Right lobe of liver (tissue), 6 donors: ENCODE data around the gene DIP2C. TPM values are rescaled to one million over a fixed set of nuclear protein-coding genes. Genes with fewer than 3 reads are reported as not detected.

Source experiments
- ATAC-seq, 4 donors: fragments of 200-7000 bp; cut with Tn5 transposase; one replicate each; pipeline ENCODE4 v1.9.1; 2020; ENCODE audit warnings: mild to moderate bottlenecking in 4 of 4, moderate library complexity in 4 of 4
- DNase-seq, 3 donors: peaks; one replicate each; pipeline ENCODE4 v3.0.0-alpha.2; 2020
- H3K27ac ChIP-seq, 3 donors: fragments of 200-600 bp; one replicate each; pipeline ENCODE4 v1.8.0; 2022
- H3K27me3 ChIP-seq, 2 donors: fragments of 200-600 bp; one replicate each; pipeline ENCODE4 v1.8.0; 2022
- H3K36me3 ChIP-seq, 4 donors: fragments of 200-600 bp; sonication (generic) in 1 of 4; one replicate each; pipeline versions ENCODE4 v1.5.1 to v1.8.0; 2017 to 2022; ENCODE audit warnings: control low read depth in 1 of 4
- H3K4me1 ChIP-seq, 4 donors: fragments of 200-600 bp; sonication (generic) in 1 of 4; one replicate each; pipeline versions ENCODE4 v1.5.1 to v1.8.0; 2017 to 2022; ENCODE audit warnings: control low read depth in 1 of 4
- H3K4me3 ChIP-seq, 3 donors: fragments of 200-600 bp; one replicate each; pipeline ENCODE4 v1.8.0; 2022
- H3K9me3 ChIP-seq, 4 donors: fragments of 200-600 bp; sonication (generic) in 1 of 4; one replicate each; pipeline versions ENCODE4 v1.5.1 to v1.8.0; 2017 to 2022; ENCODE audit warnings: control low read depth in 1 of 4
- POLR2A ChIP-seq: fragments of 450-650 bp; IDR thresholded peaks from one replicate; pipeline ENCODE4 v1.6.1; 2017; ENCODE audit warnings: antibody characterized with exemption, mild to moderate bottlenecking
- WGBS: methylation state at CpG from one replicate; pipeline ENCODE4 v1.1.6; 2018; ENCODE audit warnings: low coverage, low lambda C conversion rate; ENCODE audit not compliant: insufficient coverage; ENCODE audit errors: missing lambda C conversion rate; 5-methylcytosine and 5-hydroxymethylcytosine counted together
- intact Hi-C, 2 donors: fragments of 100-400 bp; cut with DNase I; formaldehyde crosslinking; loops; one replicate each; pipeline versions ENCODE4 v1.11.2 to v1.14.1; 2022
- total RNA-seq, 6 experiments: library from RNA; depleted of rRNA in 2 of 6; stranded (reverse); fragments of >200 nt in 2 of 6; fragmentation: NEBNext Ultra II Directional in 3 of 6; extraction: Animal tissue kit (Norgen Biotek cat#: 25700) in 3 of 6; gene quantifications; one replicate each; pipeline versions ENCODE4 v1.1.0 to v1.2.4, GENCODE V29; 2016 to 2023
- TF ChIP-seq, protein P1 (sequence below), 4 donors: fragments of 200-600 bp in 3 of 4; fragments of 450-650 bp in 1 of 4; IDR thresholded peaks; one replicate each; pipeline versions ENCODE4 v1.5.1 to v1.8.0; 2016 to 2022; ENCODE audit warnings: antibody characterized with exemption in 4 of 4, mild to moderate bottlenecking in 2 of 4
- donor health status: DM: no; HTN: yes; CAD: no.
- donor health status: DM: no; HTN: no; CAD: no.
- donor health status: DM: no; HTN: no; CAD: no.
- donor health status: DM: no; HTN: yes; CAD: no.
- donor health status: DM: no; HTN: yes; CAD: no.

DIP2C gene
- total RNA-seq, 6 experiments from 2014 or later, result 8.0 to 13.5 (median 11.7) TPM

DNA sequence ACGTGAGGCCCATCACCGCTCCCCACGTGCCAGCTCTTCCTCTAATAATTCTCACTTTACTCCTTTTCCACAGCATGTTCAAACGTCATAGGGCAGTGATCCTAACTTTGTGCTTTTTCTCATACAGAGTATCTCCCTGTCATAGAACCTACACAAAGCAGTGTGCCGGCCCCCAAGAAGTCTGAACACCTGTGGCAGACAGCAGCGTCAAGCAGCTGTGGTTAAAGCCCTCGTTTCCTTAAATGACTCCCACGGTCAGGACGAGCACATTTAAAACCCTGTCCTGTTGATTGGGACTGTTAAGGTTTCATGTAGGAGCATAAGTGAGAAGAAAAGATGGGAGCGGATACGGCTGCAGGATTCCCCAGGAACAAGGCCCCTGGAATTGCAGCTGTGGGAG, 267.2 kb downstream of the DIP2C start:
- intact Hi-C loops, result no loop called here
- DNase-seq, result no peak
- Histone ChIP-seq H3K4me1 (no peaks in the 10 kb centered on the region), H3K4me3 (no peak overlapping the region), H3K27me3 (no peaks in the 10 kb centered on the region), H3K27ac (no peak overlapping the region), H3K36me3 (peaks cover 0 to 11% (median 0%) of the 10 kb centered on the region in 4 donors), H3K9me3 (no peaks in the 10 kb centered on the region)
- 90% methylated on average over 11 of the region's 11 CpGs for WGBS
- TF ChIP-seq, protein P1, sequence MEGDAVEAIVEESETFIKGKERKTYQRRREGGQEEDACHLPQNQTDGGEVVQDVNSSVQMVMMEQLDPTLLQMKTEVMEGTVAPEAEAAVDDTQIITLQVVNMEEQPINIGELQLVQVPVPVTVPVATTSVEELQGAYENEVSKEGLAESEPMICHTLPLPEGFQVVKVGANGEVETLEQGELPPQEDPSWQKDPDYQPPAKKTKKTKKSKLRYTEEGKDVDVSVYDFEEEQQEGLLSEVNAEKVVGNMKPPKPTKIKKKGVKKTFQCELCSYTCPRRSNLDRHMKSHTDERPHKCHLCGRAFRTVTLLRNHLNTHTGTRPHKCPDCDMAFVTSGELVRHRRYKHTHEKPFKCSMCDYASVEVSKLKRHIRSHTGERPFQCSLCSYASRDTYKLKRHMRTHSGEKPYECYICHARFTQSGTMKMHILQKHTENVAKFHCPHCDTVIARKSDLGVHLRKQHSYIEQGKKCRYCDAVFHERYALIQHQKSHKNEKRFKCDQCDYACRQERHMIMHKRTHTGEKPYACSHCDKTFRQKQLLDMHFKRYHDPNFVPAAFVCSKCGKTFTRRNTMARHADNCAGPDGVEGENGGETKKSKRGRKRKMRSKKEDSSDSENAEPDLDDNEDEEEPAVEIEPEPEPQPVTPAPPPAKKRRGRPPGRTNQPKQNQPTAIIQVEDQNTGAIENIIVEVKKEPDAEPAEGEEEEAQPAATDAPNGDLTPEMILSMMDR (IDR thresholded peaks at IDR 0.05), result no peak
- TF ChIP-seq POLR2A, result no peak
- ATAC-seq, result no peak

DNA sequence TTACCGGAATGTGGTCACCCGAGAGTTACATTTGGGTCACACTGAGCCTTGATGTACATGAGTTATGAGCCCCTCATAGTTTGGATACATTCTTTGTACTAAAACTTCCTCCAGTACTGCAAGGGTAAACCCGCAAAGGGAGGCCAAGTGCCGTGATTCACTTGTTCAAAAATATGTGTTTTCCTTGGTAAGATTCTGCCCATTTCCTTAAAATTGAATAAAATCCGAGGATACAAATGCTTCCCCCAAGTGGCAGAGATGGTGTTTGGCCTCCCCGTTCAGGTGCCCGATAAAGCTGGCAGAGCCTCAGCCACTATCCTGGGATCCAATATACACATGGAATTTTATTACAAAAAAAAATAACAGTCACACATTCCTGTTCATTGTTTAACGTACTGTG, 268.3 kb downstream of the DIP2C start:
- intact Hi-C loops, result no loop called here
- Histone ChIP-seq H3K4me1 (no peaks in the 10 kb centered on the region), H3K4me3 (no peak overlapping the region), H3K27ac (no peak overlapping the region), H3K27me3 (no peaks in the 10 kb centered on the region), H3K9me3 (no peaks in the 10 kb centered on the region), H3K36me3 (peaks cover 0 to 11% (median 0%) of the 10 kb centered on the region in 4 donors)
- 74% methylated on average over 8 of the region's 8 CpGs for WGBS
- ATAC-seq, result no peak
- TF ChIP-seq, protein P1 (IDR thresholded peaks at IDR 0.05), result no peak
- no peak for TF ChIP-seq POLR2A
- DNase-seq, result no peak

GRCh38 chr10:420154-421121, 269.0 kb downstream of the DIP2C start:
- peak; percentile 55 to 92 (median 82) for ATAC-seq
- intact Hi-C loops, result no loop called here

DNA sequence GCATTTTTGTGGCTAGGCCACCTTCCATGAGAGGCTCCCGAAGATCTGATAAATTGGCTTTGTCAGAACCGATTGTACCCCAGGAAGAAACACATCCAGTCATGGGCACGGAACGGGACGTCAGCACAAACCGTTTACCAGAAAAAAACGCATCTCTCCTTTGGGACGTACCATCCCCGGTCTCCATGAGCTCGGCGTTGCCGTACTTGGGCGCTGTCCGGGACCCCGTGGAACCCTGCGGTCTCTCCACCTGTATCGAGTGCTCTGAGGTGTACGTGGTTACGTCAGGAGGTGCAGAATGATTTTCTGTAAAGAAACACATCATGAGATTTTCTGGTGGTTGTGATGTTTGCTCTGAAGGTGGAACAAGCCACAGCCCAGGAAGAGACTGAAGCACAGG, 270.6 kb downstream of the DIP2C start:
- DNase-seq (no peak), ATAC-seq (no peak)
- H3K27ac ChIP-seq, result no peak overlapping the region
- intact Hi-C loops, result no loop called here
- no peaks in the 10 kb centered on the region for H3K9me3 ChIP-seq
- H3K4me3 ChIP-seq, result no peak overlapping the region
- no peaks in the 10 kb centered on the region for H3K4me1 ChIP-seq
- H3K36me3 ChIP-seq, result peaks cover 0 to 12% (median 0%) of the 10 kb centered on the region in 4 donors
- 92% methylated on average over 14 of the region's 19 CpGs for WGBS
- TF ChIP-seq, protein P1 (IDR thresholded peaks at IDR 0.05), result no peak
- no peak for TF ChIP-seq POLR2A
- H3K27me3 ChIP-seq, result no peaks in the 10 kb centered on the region

More at GRCh38 chr10:420154-421121, 269.0 kb downstream of the DIP2C start:
- TF ChIP-seq, protein P1 (IDR thresholded peaks at IDR 0.05), result no peak
- TF ChIP-seq POLR2A, result no peak
- no peaks in the 10 kb centered on the region for H3K4me1 ChIP-seq
- H3K27me3 ChIP-seq, result no peaks in the 10 kb centered on the region
- peaks cover 0 to 11% (median 0%) of the 10 kb centered on the region in 4 donors for H3K36me3 ChIP-seq
- H3K9me3 ChIP-seq, result no peaks in the 10 kb centered on the region
- peak overlapping the region in 1 of 3 donors; percentile 13 for H3K27ac ChIP-seq
- WGBS, result 87% methylated on average over 29 of the region's 46 CpGs
- DNase-seq, result peak in 1 of 3 donors; percentile 48
- H3K4me3 ChIP-seq, result no peak overlapping the region
